ENCODE data around the gene SLC9A3. TPM values are rescaled to one million over a fixed set of nuclear protein-coding genes. Genes with fewer than 3 reads are reported as not detected.

Gene SLC9A3
- total RNA-seq, 4 donors from 2014 or later, result 1.7 to 5.0 (median 2.8) TPM

- H3K27me3 ChIP-seq, result peaks cover 0 to 6% (median 0%) of the 10 kb centered on the region in 4 donors
- no peaks in the 10 kb centered on the region for H3K9me3 ChIP-seq
- no peaks in the 10 kb centered on the region for H3K36me3 ChIP-seq
- H3K4me1 ChIP-seq, result peaks cover 0 to 7% (median 0%) of the 10 kb centered on the region in 4 donors
- WGBS, result 93% methylated on average over 45 of the region's 52 CpGs
- H3K27ac ChIP-seq (replicated peaks in 1 of 4), result no peak overlapping the region
- intact Hi-C loops (cut with DNase I), result no loop called here
- DNase-seq (ENCODE audit: extremely low spot score), result no peak
- H3K4me3 ChIP-seq, result no peak overlapping the region
- TF ChIP-seq CTCF (IDR thresholded peaks at IDR 0.05), result no peak
- no peak for TF ChIP-seq POLR2A (IDR thresholded peaks at IDR 0.05; ENCODE audit: low read depth)
- TF ChIP-seq POLR2AphosphoS5 (IDR thresholded peaks at IDR 0.05), result no peak
- TF ChIP-seq EP300 (IDR thresholded peaks at IDR 0.05), result no peak
Observed at GRCh38 chr5:420632-421286, 103.5 kb downstream of the SLC9A3 start.

Small RNAs within 50 kb of the gene (small RNA-seq; reads per million reads assigned to genes)
- 0 reads per million in 3 donors for gene MIR4456

Other genes starting within 250 kb of the SLC9A3 start
- gene AHRR, start 202.7 kb downstream of the SLC9A3 start, total RNA-seq, result 1 to 10 TPM in 2 of 4 donors, under 1 TPM in 2; 0.33 to 5.5 (median 0.86) TPM
- gene EXOC3, start 81.3 kb downstream of the SLC9A3 start, total RNA-seq, result 10 to 100 TPM; 48.6 to 82.1 (median 59.3) TPM
- 1 to 10 TPM in 3 of 4 donors, under 1 TPM in 1; 0.83 to 1.8 (median 1.5) TPM for gene CEP72, start 87.9 kb upstream of the SLC9A3 start, total RNA-seq
- gene TPPP, start 168.9 kb upstream of the SLC9A3 start, total RNA-seq, result 10 to 100 TPM; 19.5 to 45.7 (median 34.5) TPM

Data from esophagus muscularis mucosa (tissue), 4 donors.